PC-3 (cell line): ENCODE results near the gene ELOA. TPM values are rescaled to one million over a fixed set of nuclear protein-coding genes. Genes with fewer than 3 reads are reported as not detected.

Experiments used
- ATAC-seq: fragments of 200-7000 bp; cut with Tn5 transposase; 2 replicates; pipeline ENCODE4 v1.9.1; 2020; ENCODE audit warnings: mild to moderate bottlenecking, moderate library complexity
- BruUV-seq: library from RNA; stranded (reverse); fragments of 400-500 nt; replicated peaks from 2 replicates; lab custom pipeline; 2021; lab: Mats Ljungman, UMichigan
- CTCF ChIA-PET: fragments of 300-600 bp; sonication (Branson Sonifier 250); formaldehyde crosslinking; loops from one replicate; lab custom pipeline; 2022; ENCODE audit warnings: antibody characterized with exemption; lab: Charles Lee
- POLR2A ChIA-PET: fragments of 300-600 bp; sonication (Branson Sonifier 250); formaldehyde crosslinking; loops from one replicate; lab custom pipeline; 2022; ENCODE audit warnings: antibody characterized with exemption; ENCODE audit not compliant: unreplicated experiment; lab: Charles Lee
- DNase-seq: peaks from one replicate; pipeline ENCODE4 v3.0.0-alpha.2; 2015
- H2AFZ ChIP-seq: fragments of 300-600 bp; sonication (generic); 2 replicates; pipeline ENCODE4 v1.6.0; 2016; ENCODE audit warnings: antibody characterized with exemption, low read length
- H3F3A ChIP-seq: fragments of 300-600 bp; sonication (generic); one replicate; pipeline ENCODE4 v1.6.0; 2017; ENCODE audit warnings: antibody characterized with exemption, low read length, control low read depth, mild to moderate bottlenecking; ENCODE audit not compliant: unreplicated experiment
- H3K27ac ChIP-seq: fragments of 300-600 bp; sonication (generic); 2 replicates; pipeline ENCODE4 v1.5.1; 2016; ENCODE audit warnings: mild to moderate bottlenecking, low read length
- H3K27me3 ChIP-seq: fragments of 300-600 bp; sonication (generic); 2 replicates; pipeline ENCODE4 v1.6.1; 2016; ENCODE audit warnings: low read length, mixed read lengths
- H3K36me3 ChIP-seq: fragments of 300-600 bp; sonication (generic); 2 replicates; pipeline ENCODE4 v1.6.1; 2016; ENCODE audit warnings: low read depth, mixed run types, low read length, mixed read lengths
- H3K4me1 ChIP-seq: fragments of 300-600 bp; sonication (generic); 2 replicates; pipeline ENCODE4 v1.5.1; 2016; ENCODE audit warnings: low read length; ENCODE audit not compliant: insufficient read depth
- H3K4me2 ChIP-seq: fragments of 300-600 bp; sonication (generic); 2 replicates; pipeline ENCODE4 v1.6.0; 2016; ENCODE audit warnings: low read length
- H3K4me3 ChIP-seq: fragments of 300-600 bp; sonication (generic); 2 replicates; pipeline ENCODE4 v1.5.1; 2016; ENCODE audit warnings: mild to moderate bottlenecking, low read length, mixed read lengths
- H3K79me2 ChIP-seq: fragments of 300-600 bp; sonication (generic); 2 replicates; pipeline ENCODE4 v1.6.1; 2017; ENCODE audit warnings: low read length, mixed read lengths
- H3K9ac ChIP-seq: fragments of 300-600 bp; sonication (generic); 2 replicates; pipeline ENCODE4 v1.6.0; 2016; ENCODE audit warnings: mild to moderate bottlenecking, low read length
- H3K9me2 ChIP-seq: fragments of 300-600 bp; sonication (generic); replicated peaks from 2 replicates; pipeline ENCODE4 v1.6.1; 2016; ENCODE audit warnings: mixed run types, low read length, mixed read lengths
- H3K9me3 ChIP-seq: fragments of 300-600 bp; sonication (generic); 2 replicates; pipeline ENCODE4 v1.6.1; 2016; ENCODE audit warnings: low read length, mixed read lengths
- H4K20me1 ChIP-seq: fragments of 300-600 bp; sonication (generic); 2 replicates; pipeline ENCODE4 v1.6.1; 2016; ENCODE audit warnings: low read length, mixed read lengths
- CTCF ChIP-seq: fragments of 300-600 bp; sonication (generic); conservative IDR thresholded peaks from 2 replicates; pipeline ENCODE4 v1.5.1; 2017; ENCODE audit warnings: antibody characterized with exemption, low read depth, mild to moderate bottlenecking, low read length
- EZH2 ChIP-seq: fragments of 300-600 bp; sonication (generic); IDR thresholded peaks from one replicate; pipeline ENCODE4 v1.6.1; 2017; ENCODE audit warnings: antibody characterized with exemption, mild to moderate bottlenecking, low read length; ENCODE audit not compliant: unreplicated experiment
- EZH2phosphoT487 ChIP-seq: fragments of 300-600 bp; sonication (generic); IDR thresholded peaks from 2 replicates; pipeline ENCODE4 v1.6.1; 2018; ENCODE audit warnings: mild to moderate bottlenecking, antibody characterized with exemption, low read length, borderline replicate concordance
- intact Hi-C: fragments of 100-400 bp; cut with micrococcal nuclease; formaldehyde crosslinking; loops from 2 replicates; pipeline ENCODE4 v1.9.0; 2023
- total RNA-seq: library from RNA; depleted of rRNA; stranded (reverse); fragments of >200 nt; gene quantifications from 2 replicates; pipeline ENCODE4 v1.2.3, GENCODE V29; 2014

Gene ELOA
- total RNA-seq, 1 experiment from 2014 or later, result 50.9 TPM

GRCh38 chr1:23701996-23702395 is 41.3 kb upstream of the ELOA start:
- no TSS peak for BruUV-seq
- no peak overlapping the region for H3K27ac ChIP-seq
- ATAC-seq, result no peak
- no peaks in the 10 kb centered on the region for H3F3A ChIP-seq
- no peak overlapping the region for H3K4me3 ChIP-seq
- no peak for DNase-seq
- peaks cover 51% of the 10 kb centered on the region for H3K79me2 ChIP-seq
- no peak overlapping the region for H3K9ac ChIP-seq
- TF ChIP-seq EZH2phosphoT487, result no peak
- TF ChIP-seq CTCF, result no peak
- TF ChIP-seq EZH2, result no peak
- H3K9me2 ChIP-seq, result no peaks in the 10 kb centered on the region
- intact Hi-C loops, result no loop called here
- H3K27me3 ChIP-seq, result no peaks in the 10 kb centered on the region
- POLR2A ChIA-PET, result no interaction called here
- H4K20me1 ChIP-seq, result peaks cover 46% of the 10 kb centered on the region
- H2AFZ ChIP-seq, result no peak overlapping the region
- H3K4me2 ChIP-seq, result no peak overlapping the region
- H3K36me3 ChIP-seq, result peaks cover 65% of the 10 kb centered on the region
- H3K9me3 ChIP-seq, result no peaks in the 10 kb centered on the region
- CTCF ChIA-PET, result no interaction called here
- no peaks in the 10 kb centered on the region for H3K4me1 ChIP-seq

DNA sequence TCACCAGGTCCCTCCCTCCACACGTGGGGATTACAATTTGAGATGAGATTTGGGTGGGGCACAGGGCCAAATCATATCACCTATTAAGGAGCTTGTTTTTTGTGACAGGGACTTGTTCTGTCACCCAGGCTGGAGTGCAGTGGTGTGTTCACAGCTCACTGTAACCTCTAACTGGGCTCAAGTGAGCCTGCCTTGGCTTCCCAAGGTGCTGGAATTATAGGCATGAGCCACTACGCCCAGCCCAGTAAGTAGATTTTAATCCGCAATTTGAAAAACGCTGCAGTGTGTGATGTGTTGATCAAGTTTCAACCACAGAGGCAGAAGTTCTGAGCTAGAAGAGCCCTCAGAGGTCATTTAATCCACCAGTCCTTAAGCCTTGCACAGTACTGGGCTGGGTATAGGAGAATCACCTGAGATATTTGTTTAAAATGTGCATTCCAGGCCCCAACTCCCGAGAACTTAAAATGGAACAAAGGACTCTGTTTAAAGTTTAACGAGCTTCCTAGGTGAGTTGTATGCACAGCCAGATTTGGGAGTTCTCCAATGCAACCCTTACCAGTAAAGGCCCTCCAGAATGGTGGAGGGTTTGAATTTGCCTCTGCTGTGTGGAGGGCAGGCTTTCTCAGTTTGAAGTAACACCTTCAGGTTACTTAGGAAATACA is 38.3 kb upstream of the ELOA start:
- Histone ChIP-seq H3K79me2 (peaks cover 21% of the 10 kb centered on the region), H3K27ac (no peak overlapping the region), H3K9ac (no peak overlapping the region), H3K36me3 (peaks cover 36% of the 10 kb centered on the region), H4K20me1 (peaks cover 17% of the 10 kb centered on the region), H3K9me2 (no peaks in the 10 kb centered on the region), H3K4me1 (no peaks in the 10 kb centered on the region), H2AFZ (no peak overlapping the region), H3K4me2 (no peak overlapping the region), H3K9me3 (no peaks in the 10 kb centered on the region), H3K4me3 (no peak overlapping the region), H3F3A (no peaks in the 10 kb centered on the region), H3K27me3 (no peaks in the 10 kb centered on the region)
- CTCF ChIA-PET, result no interaction called here
- DNase-seq, result no peak
- TF ChIP-seq EZH2phosphoT487, result no peak
- no peak for TF ChIP-seq CTCF
- POLR2A ChIA-PET, result no interaction called here
- intact Hi-C loops, result no loop called here
- no TSS peak for BruUV-seq
- ATAC-seq, result peak; percentile 73

GRCh38 chr1:23709229-23709628 is 34.0 kb upstream of the ELOA start:
- no peak for DNase-seq
- ChIA-PET CTCF (no interaction called here), POLR2A (no interaction called here)
- H3K4me3 ChIP-seq, result no peak overlapping the region
- peaks cover 6% of the 10 kb centered on the region; the same call in 1 of the 2 replicates for H3K36me3 ChIP-seq
- intact Hi-C loops, result no loop called here
- H3K27ac ChIP-seq, result no peak overlapping the region
- no peaks in the 10 kb centered on the region for H3F3A ChIP-seq
- ATAC-seq, result no peak
- H3K27me3 ChIP-seq, result no peaks in the 10 kb centered on the region
- no peaks in the 10 kb centered on the region for H4K20me1 ChIP-seq
- H2AFZ ChIP-seq, result no peak overlapping the region
- BruUV-seq, result no TSS peak
- H3K9me3 ChIP-seq, result no peaks in the 10 kb centered on the region
- H3K4me2 ChIP-seq, result no peak overlapping the region
- H3K9ac ChIP-seq, result no peak overlapping the region
- peaks cover 19% of the 10 kb centered on the region for H3K79me2 ChIP-seq
- no peaks in the 10 kb centered on the region for H3K9me2 ChIP-seq
- TF ChIP-seq EZH2, result no peak
- no peak for TF ChIP-seq EZH2phosphoT487
- no peak for TF ChIP-seq CTCF
- H3K4me1 ChIP-seq, result no peaks in the 10 kb centered on the region
